ENCODE results near the gene FARS2. TPM values are rescaled to one million over a fixed set of nuclear protein-coding genes. Genes with fewer than 3 reads are reported as not detected.

The FARS2 gene
- total and polyA plus RNA-seq, 2 donors (not counting 3 experiments of a cell fraction or from before 2014, with no cell fraction given) = 20.2 to 20.5 TPM

- H4K20me1 ChIP-seq (replicated peaks; ENCODE audit: control insufficient read depth, extremely low read depth, insufficient read depth, low read length) = no peaks in the 10 kb centered on the region
- H3K79me2 ChIP-seq (ENCODE audit: control insufficient read depth, insufficient read depth, low read length) = no peaks in the 10 kb centered on the region
- intact Hi-C loops (cut with micrococcal nuclease) = no loop called here
- H3K9me3 ChIP-seq (replicated peaks; ENCODE audit: control insufficient read depth, insufficient read depth, low read length) = no peaks in the 10 kb centered on the region
- H3K27me3 ChIP-seq (ENCODE audit: control insufficient read depth in 2 of 2, insufficient read depth in 2 of 2, low read length in 2 of 2) = no peaks in the 10 kb centered on the region
- peaks cover 0 to 4% of the 10 kb centered on the region in 2 experiments for H3K36me3 ChIP-seq (ENCODE audit: control insufficient read depth in 2 of 2, extremely low read depth in 1 of 2, insufficient read depth in 2 of 2, low read length in 2 of 2)
- H3K27ac ChIP-seq (ENCODE audit: insufficient read depth, low read depth, low read length) = no peak overlapping the region
- FAIRE-seq (no peak), DNase-seq (ENCODE audit: low read depth, low spot score) (no peak)
- no peaks in the 10 kb centered on the region for H3K4me1 ChIP-seq (ENCODE audit: control insufficient read depth, extremely low read depth, insufficient read depth, low read length)
- ChIA-PET CTCF (interaction anchor here (1.7 kb wide), 1 partner anchor 159 kb away, joined by 4 read pairs; no protein-coding TSS in a partner anchor), POLR2A (no interaction called here)
- no peak overlapping the region for H2AFZ ChIP-seq (ENCODE audit: low read depth, low read length)
- H3K4me3 ChIP-seq (replicated peaks in 1 of 3; ENCODE audit: insufficient read depth in 1 of 3, low read depth in 1 of 3, low read length in 3 of 3) = no peak overlapping the region
- dilution Hi-C loops (cut with MboI; ENCODE audit: extremely low pct_ligation_motif_present, low sequenced_read_pairs) = no loop called here
- no peak overlapping the region for H3K4me2 ChIP-seq (ENCODE audit: insufficient read depth, low read length)
- BruUV-seq (replicated peaks) = no TSS peak
- no peaks in the 10 kb centered on the region for H3K9me1 ChIP-seq (replicated peaks; ENCODE audit: control insufficient read depth, extremely low read depth, insufficient read depth, low read length)
- TF ChIP-seq MYC (IDR thresholded peaks at IDR 0.05; ENCODE audit: low read depth, low read length) (no peak), MAX (IDR thresholded peaks at IDR 0.05; ENCODE audit: insufficient read depth, insufficient read length) (no peak), EZH2 (IDR thresholded peaks at IDR 0.05; ENCODE audit: borderline replicate concordance, low read depth, low read length, severe bottlenecking) (no peak), POLR2A (IDR thresholded peaks at IDR 0.05; ENCODE audit: low read depth, low read length) (no peak), JUN (IDR thresholded peaks at IDR 0.05; ENCODE audit: borderline replicate concordance, insufficient read depth, insufficient read length, low read depth) (no peak), POLR2AphosphoS5 (IDR thresholded peaks at IDR 0.05; ENCODE audit: insufficient read depth, low read depth, low read length) (no peak), CTCF (IDR thresholded peaks at IDR 0.05; ENCODE audit: extremely low read depth in 1 of 2, insufficient read depth in 1 of 2, low read depth in 1 of 2, low read length in 2 of 2) (no peak), GATA2 (IDR thresholded peaks at IDR 0.05; ENCODE audit: insufficient read depth, insufficient read length, low read depth, low read length) (no peak), FOS (IDR thresholded peaks at IDR 0.05; ENCODE audit: borderline replicate concordance, insufficient read depth, low read length) (no peak)
- H3K9ac ChIP-seq (replicated peaks; ENCODE audit: extremely low read depth, insufficient read depth, low read length) = no peak overlapping the region
These were observed 40.9 kb upstream of the FARS2 start for GRCh38 chr6:5220443-5220842.
